Measurements from ENCODE around the gene ALDH1L2.

The ALDH1L2 gene

DNA sequence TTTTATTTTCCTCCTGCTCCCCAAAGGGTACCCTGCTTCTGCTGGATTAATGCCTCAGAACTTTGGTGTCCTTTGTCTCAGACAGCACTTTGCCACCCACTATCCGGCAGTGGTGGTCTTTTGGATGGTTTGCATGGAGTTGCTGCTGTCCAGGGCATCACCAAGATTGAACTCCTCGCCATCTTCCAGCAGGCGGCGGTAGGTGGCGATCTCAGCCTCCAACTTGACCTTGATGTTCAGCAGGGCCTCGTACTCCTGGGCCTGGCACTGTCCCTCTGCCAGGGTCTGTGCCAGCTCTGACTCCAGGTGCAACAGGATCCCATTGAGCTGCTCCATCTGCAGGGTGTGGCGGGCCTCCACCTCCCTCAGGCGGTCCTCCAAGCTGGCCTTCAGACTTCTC is 107.6 kb downstream of the ALDH1L2 start:
- in situ Hi-C loops (cut with MboI; ENCODE audit: low sequenced_read_pairs, unreplicated experiment) = no loop called here
- DNase-seq (ENCODE audit: low spot score) = no peak
- no peak for TF ChIP-seq CTCF (IDR thresholded peaks at IDR 0.05; ENCODE audit: borderline replicate concordance, control extremely low read depth, extremely low read depth, insufficient read depth, missing control alignments)

- no peak for TF ChIP-seq CTCF (IDR thresholded peaks at IDR 0.05; ENCODE audit: borderline replicate concordance, control extremely low read depth, extremely low read depth, insufficient read depth, missing control alignments)
- DNase-seq (ENCODE audit: low spot score) = no peak
- in situ Hi-C loops (cut with MboI; ENCODE audit: low sequenced_read_pairs, unreplicated experiment) = no loop called here
Measured at GRCh38 chr12:104975587-104976343, 108.5 kb downstream of the ALDH1L2 start.

GRCh38 chr12:104974626-104975290 is 109.5 kb downstream of the ALDH1L2 start:
- DNase-seq (ENCODE audit: low spot score) = peak; percentile 53
- in situ Hi-C loops (cut with MboI; ENCODE audit: low sequenced_read_pairs, unreplicated experiment) = no loop called here
- no peak for TF ChIP-seq CTCF (IDR thresholded peaks at IDR 0.05; ENCODE audit: borderline replicate concordance, control extremely low read depth, extremely low read depth, insufficient read depth, missing control alignments)

DNA sequence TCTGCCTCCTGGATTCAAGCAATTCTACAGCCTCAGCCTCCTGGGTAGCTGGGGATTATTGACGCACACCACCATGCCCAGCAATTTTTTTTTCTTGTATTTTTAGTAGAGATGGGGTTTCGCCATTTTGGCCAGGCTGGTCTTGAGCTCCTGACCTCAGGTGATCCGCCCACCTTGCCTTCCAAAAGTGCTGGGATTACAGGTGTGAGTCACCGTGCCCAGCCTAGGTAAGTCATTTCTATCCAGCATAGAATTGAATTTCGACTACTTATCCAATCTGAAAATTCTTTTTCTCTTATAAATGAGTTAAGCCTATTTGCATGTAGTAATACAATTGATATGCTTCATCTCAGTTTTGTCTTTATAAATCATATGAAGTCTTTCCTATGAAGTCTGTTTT is 111.0 kb downstream of the ALDH1L2 start:
- in situ Hi-C loops (cut with MboI; ENCODE audit: low sequenced_read_pairs, unreplicated experiment) = no loop called here
- DNase-seq (ENCODE audit: low spot score) = no peak
- no peak for TF ChIP-seq CTCF (IDR thresholded peaks at IDR 0.05; ENCODE audit: borderline replicate concordance, control extremely low read depth, extremely low read depth, insufficient read depth, missing control alignments)

GRCh38 chr12:104971306-104971705 is 113.0 kb downstream of the ALDH1L2 start:
- TF ChIP-seq CTCF (IDR thresholded peaks at IDR 0.05; ENCODE audit: borderline replicate concordance, control extremely low read depth, extremely low read depth, insufficient read depth, missing control alignments) = no peak
- no peak for DNase-seq (ENCODE audit: low spot score)
- in situ Hi-C loops (cut with MboI; ENCODE audit: low sequenced_read_pairs, unreplicated experiment) = no loop called here

Data from GM13976 (cell line).